ENCODE data around the gene ING5.

DNA sequence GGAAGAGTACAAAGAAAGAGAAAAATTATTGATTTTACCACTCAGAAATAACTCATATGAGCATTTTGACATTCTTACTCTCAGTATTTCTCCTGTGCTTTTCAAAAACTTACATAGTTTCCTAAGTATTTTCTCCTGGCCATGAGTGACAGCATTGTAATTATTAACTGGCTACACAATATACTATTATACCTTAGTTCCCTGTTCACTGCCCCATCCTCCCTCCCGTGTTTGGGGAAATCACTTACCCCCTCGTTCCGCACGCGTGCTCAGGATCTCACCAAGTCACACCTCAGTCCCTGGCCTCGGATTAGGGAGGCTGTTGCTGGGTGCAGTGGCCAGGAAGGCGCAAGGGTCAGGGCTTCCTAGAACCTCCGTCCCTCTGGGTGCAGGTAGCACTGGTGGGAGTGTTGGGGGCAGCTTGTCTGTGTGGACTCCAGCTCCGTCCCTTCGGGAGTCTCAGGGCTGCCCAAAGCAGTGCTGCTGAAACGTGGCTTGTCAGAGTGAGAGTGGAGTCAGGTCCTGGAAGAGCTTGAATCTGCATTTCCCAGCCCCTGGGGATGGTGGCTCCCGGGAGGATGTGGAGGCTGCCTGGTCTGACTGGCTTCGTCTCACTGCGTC, 41.1 kb upstream of the ING5 start:
- TF ChIP-seq, protein P1, sequence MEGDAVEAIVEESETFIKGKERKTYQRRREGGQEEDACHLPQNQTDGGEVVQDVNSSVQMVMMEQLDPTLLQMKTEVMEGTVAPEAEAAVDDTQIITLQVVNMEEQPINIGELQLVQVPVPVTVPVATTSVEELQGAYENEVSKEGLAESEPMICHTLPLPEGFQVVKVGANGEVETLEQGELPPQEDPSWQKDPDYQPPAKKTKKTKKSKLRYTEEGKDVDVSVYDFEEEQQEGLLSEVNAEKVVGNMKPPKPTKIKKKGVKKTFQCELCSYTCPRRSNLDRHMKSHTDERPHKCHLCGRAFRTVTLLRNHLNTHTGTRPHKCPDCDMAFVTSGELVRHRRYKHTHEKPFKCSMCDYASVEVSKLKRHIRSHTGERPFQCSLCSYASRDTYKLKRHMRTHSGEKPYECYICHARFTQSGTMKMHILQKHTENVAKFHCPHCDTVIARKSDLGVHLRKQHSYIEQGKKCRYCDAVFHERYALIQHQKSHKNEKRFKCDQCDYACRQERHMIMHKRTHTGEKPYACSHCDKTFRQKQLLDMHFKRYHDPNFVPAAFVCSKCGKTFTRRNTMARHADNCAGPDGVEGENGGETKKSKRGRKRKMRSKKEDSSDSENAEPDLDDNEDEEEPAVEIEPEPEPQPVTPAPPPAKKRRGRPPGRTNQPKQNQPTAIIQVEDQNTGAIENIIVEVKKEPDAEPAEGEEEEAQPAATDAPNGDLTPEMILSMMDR (IDR thresholded peaks at IDR 0.05) = no peak
- no peak for TF ChIP-seq POLR2AphosphoS5 (IDR thresholded peaks at IDR 0.05)
- TF ChIP-seq EP300 (IDR thresholded peaks at IDR 0.05) = no peak
- no peak for TF ChIP-seq POLR2A (IDR thresholded peaks at IDR 0.05)
